SK-N-MC (cell line): ENCODE data around the gene PXYLP1.

Experiments
- EZH2 ChIP-seq: fragments of 200-600 bp; sonication (generic); IDR thresholded peaks from one replicate; pipeline ENCODE4 v1.6.1; 2017; ENCODE audit warnings: antibody characterized with exemption
- FOXP2 ChIP-seq: optimal IDR thresholded peaks from 2 replicates; pipeline ENCODE3; 2011; ENCODE audit warnings: mild to moderate bottlenecking, moderate library complexity; ENCODE audit not compliant: insufficient read depth; ENCODE audit errors: extremely low read length, control extremely low read depth
- POLR2AphosphoS5 ChIP-seq: IDR thresholded peaks from 2 replicates; pipeline ENCODE4 v1.6.1; 2012; ENCODE audit warnings: mild to moderate bottlenecking, low read depth, low read length, borderline replicate concordance

GRCh38 chr3:141212101-141212500 lies 19.5 kb upstream of the PXYLP1 start:
- TF ChIP-seq EZH2 (no peak), POLR2AphosphoS5 (no peak), FOXP2 (no peak)
